GM23338 (cell line): ENCODE measurements around the gene IL26. TPM values are rescaled to one million over a fixed set of nuclear protein-coding genes. Genes with fewer than 3 reads are reported as not detected.

Experiments used
- ATAC-seq: fragments of 200-7000 bp; cut with Tn5 transposase; 3 replicates; pipeline ENCODE4 v1.9.1; 2020
- DNase-seq: peaks from one replicate; pipeline ENCODE4 v3.0.0-alpha.2; 2015; ENCODE audit warnings: low spot score
- H2AFZ ChIP-seq: fragments of 200-600 bp; sonication (generic); 2 replicates; pipeline ENCODE4 v1.8.0; 2016; ENCODE audit warnings: antibody characterized with exemption, mild to moderate bottlenecking, moderate library complexity
- H3F3A ChIP-seq: fragments of 200-600 bp; sonication (generic); replicated peaks from 2 replicates; pipeline ENCODE4 v1.8.0; 2017; ENCODE audit warnings: antibody characterized with exemption, mixed run types, low read depth
- H3K27ac ChIP-seq: fragments of 200-600 bp; sonication (generic); 2 replicates; pipeline ENCODE4 v1.6.1; 2016; ENCODE audit warnings: low read depth
- H3K27me3 ChIP-seq: fragments of 200-600 bp; sonication (generic); 2 replicates; pipeline ENCODE4 v1.8.0; 2016; ENCODE audit warnings: mild to moderate bottlenecking, mixed run types, moderate library complexity; ENCODE audit not compliant: insufficient read depth
- H3K36me3 ChIP-seq: fragments of 200-600 bp; sonication (generic); 2 replicates; pipeline ENCODE4 v1.8.0; 2016; ENCODE audit warnings: mild to moderate bottlenecking; ENCODE audit not compliant: insufficient read depth
- H3K4me1 ChIP-seq: fragments of 200-600 bp; sonication (generic); 2 replicates; pipeline ENCODE4 v1.8.0; 2016; ENCODE audit warnings: mild to moderate bottlenecking, moderate library complexity; ENCODE audit not compliant: insufficient read depth
- H3K4me2 ChIP-seq: fragments of 200-600 bp; sonication (generic); 2 replicates; pipeline ENCODE4 v1.7.1; 2017; ENCODE audit warnings: mixed run types
- H3K4me3 ChIP-seq: fragments of 200-600 bp; sonication (generic); 2 replicates; pipeline ENCODE4 v1.6.1; 2016; ENCODE audit warnings: mixed run types
- H3K79me2 ChIP-seq: fragments of 200-600 bp; sonication (generic); replicated peaks from 2 replicates; pipeline ENCODE4 v1.8.0; 2017; ENCODE audit warnings: mild to moderate bottlenecking; ENCODE audit not compliant: insufficient read depth
- H3K9me2 ChIP-seq: fragments of 200-600 bp; sonication (generic); 2 replicates; pipeline ENCODE4 v1.8.0; 2017; ENCODE audit not compliant: insufficient read depth
- H4K20me1 ChIP-seq: fragments of 200-600 bp; sonication (generic); replicated peaks from 2 replicates; pipeline ENCODE4 v1.8.0; 2017; ENCODE audit warnings: mild to moderate bottlenecking; ENCODE audit not compliant: insufficient read depth
- H3K27ac Mint-ChIP-seq: 2 replicates; pipeline ENCODE4 v1.8.0; 2020; ENCODE audit warnings: inconsistent platforms, mild to moderate bottlenecking, moderate library complexity, mixed read lengths
- H3K27me3 Mint-ChIP-seq: 3 replicates; pipeline ENCODE4 v1.8.0; 2022; ENCODE audit warnings: low read depth, mild to moderate bottlenecking, moderate library complexity, mixed read lengths, inconsistent platforms; ENCODE audit not compliant: insufficient read depth, poor library complexity
- H3K36me3 Mint-ChIP-seq: 3 replicates; pipeline ENCODE4 v1.8.0; 2021; ENCODE audit warnings: low read depth, mild to moderate bottlenecking, inconsistent platforms, moderate library complexity, mixed read lengths
- H3K4me1 Mint-ChIP-seq: 3 replicates; pipeline ENCODE4 v1.8.0; 2020; ENCODE audit warnings: mild to moderate bottlenecking, inconsistent platforms, mixed read lengths
- H3K4me3 Mint-ChIP-seq: 3 replicates; pipeline ENCODE4 v1.8.0; 2021; ENCODE audit warnings: moderate library complexity, mild to moderate bottlenecking, inconsistent platforms, mixed read lengths
- H3K9me3 Mint-ChIP-seq: 3 replicates; pipeline ENCODE4 v1.8.0; 2020; ENCODE audit warnings: moderate library complexity, mild to moderate bottlenecking, inconsistent platforms, mixed read lengths
- EZH2 ChIP-seq: fragments of 200-600 bp; sonication (generic); IDR thresholded peaks from one replicate; pipeline ENCODE4 v1.8.0; 2017; ENCODE audit warnings: antibody characterized with exemption, mild to moderate bottlenecking, low read depth; ENCODE audit not compliant: unreplicated experiment
- EZH2phosphoT487 ChIP-seq: fragments of 200-600 bp; sonication (generic); IDR thresholded peaks from one replicate; pipeline ENCODE4 v1.8.1; 2018; ENCODE audit warnings: antibody characterized with exemption; ENCODE audit not compliant: unreplicated experiment
- JUNB ChIP-seq: IDR thresholded peaks from one replicate; pipeline ENCODE4 v1.6.1; 2016; ENCODE audit warnings: antibody characterized with exemption; ENCODE audit not compliant: unreplicated experiment
- NANOG ChIP-seq: IDR thresholded peaks from 2 replicates; pipeline ENCODE4 v1.6.1; 2016; ENCODE audit warnings: antibody characterized with exemption, borderline replicate concordance
- POLR2AphosphoS5 ChIP-seq: IDR thresholded peaks from 2 replicates; pipeline ENCODE4 v1.6.1; 2016; ENCODE audit warnings: antibody characterized with exemption, low read depth
- STAT1 ChIP-seq: IDR thresholded peaks from one replicate; pipeline ENCODE4 v1.6.1; 2016; ENCODE audit warnings: antibody characterized with exemption; ENCODE audit not compliant: unreplicated experiment
- ZNF331 ChIP-seq: fragments of 250-450 bp; sonication (Bioruptor Pico); IDR thresholded peaks from 2 replicates; pipeline ENCODE4 v1.5.0; 2020; ENCODE audit warnings: low read depth, mild to moderate bottlenecking, moderate library complexity
- polyA plus RNA-seq: library from polyadenylated mRNA; unstranded; fragments of >200 nt; fragmentation: Nextera tagmentation; extraction: Ambion mirVana; gene quantifications from 2 replicates; pipeline ENCODE4 v1.2.1, GENCODE V29; 2016
- total RNA-seq: library from RNA; depleted of rRNA; stranded (reverse); fragments of >200 nt; shearing (Covaris generic); gene quantifications from 2 replicates; pipeline ENCODE4 v1.2.3, GENCODE V29; 2014
- TF ChIP-seq, protein P1 (sequence below): fragments of 250-450 bp; sonication (Bioruptor Pico); IDR thresholded peaks from 2 replicates; pipeline ENCODE4 v1.5.0; 2020; ENCODE audit warnings: mild to moderate bottlenecking, moderate library complexity
- TF ChIP-seq, protein P2 (sequence below): IDR thresholded peaks from 2 replicates; pipeline ENCODE4 v1.6.1; 2016; ENCODE audit warnings: antibody characterized with exemption
- TF ChIP-seq, protein P3 (sequence below), 2 experiments: fragments of 200-600 bp in 1 of 2; sonication (generic) in 1 of 2; conservative IDR thresholded peaks; 2 replicates each; pipeline versions ENCODE4 v1.5.1 to v1.6.1; 2016 to 2017; ENCODE audit warnings: antibody characterized with exemption in 2 of 2, low read depth in 2 of 2, mild to moderate bottlenecking in 2 of 2, moderate library complexity in 1 of 2

IL26 gene
- total and polyA plus RNA-seq, 2 experiments from 2014 or later, result not detected

DNA sequence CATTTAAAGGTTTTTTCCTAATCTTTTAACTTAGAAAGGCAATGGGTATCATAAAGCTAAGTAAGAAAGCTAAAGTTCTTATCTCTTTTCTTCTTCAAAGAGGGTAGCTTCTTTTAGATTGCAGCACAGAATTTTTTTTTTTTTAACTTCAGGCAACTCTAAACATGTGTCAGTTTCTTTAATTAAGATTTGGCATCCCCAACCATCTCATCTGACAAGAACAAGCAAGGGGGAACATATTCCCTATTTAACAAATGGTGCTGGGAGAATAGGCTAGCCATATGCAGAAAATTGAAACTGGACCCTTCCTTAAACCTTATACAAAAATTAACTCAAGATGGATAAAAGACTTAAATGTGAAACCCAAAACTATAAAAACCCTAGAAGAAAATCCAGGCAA, 51.8 kb downstream of the IL26 start (continued):
- TF ChIP-seq, protein P1, sequence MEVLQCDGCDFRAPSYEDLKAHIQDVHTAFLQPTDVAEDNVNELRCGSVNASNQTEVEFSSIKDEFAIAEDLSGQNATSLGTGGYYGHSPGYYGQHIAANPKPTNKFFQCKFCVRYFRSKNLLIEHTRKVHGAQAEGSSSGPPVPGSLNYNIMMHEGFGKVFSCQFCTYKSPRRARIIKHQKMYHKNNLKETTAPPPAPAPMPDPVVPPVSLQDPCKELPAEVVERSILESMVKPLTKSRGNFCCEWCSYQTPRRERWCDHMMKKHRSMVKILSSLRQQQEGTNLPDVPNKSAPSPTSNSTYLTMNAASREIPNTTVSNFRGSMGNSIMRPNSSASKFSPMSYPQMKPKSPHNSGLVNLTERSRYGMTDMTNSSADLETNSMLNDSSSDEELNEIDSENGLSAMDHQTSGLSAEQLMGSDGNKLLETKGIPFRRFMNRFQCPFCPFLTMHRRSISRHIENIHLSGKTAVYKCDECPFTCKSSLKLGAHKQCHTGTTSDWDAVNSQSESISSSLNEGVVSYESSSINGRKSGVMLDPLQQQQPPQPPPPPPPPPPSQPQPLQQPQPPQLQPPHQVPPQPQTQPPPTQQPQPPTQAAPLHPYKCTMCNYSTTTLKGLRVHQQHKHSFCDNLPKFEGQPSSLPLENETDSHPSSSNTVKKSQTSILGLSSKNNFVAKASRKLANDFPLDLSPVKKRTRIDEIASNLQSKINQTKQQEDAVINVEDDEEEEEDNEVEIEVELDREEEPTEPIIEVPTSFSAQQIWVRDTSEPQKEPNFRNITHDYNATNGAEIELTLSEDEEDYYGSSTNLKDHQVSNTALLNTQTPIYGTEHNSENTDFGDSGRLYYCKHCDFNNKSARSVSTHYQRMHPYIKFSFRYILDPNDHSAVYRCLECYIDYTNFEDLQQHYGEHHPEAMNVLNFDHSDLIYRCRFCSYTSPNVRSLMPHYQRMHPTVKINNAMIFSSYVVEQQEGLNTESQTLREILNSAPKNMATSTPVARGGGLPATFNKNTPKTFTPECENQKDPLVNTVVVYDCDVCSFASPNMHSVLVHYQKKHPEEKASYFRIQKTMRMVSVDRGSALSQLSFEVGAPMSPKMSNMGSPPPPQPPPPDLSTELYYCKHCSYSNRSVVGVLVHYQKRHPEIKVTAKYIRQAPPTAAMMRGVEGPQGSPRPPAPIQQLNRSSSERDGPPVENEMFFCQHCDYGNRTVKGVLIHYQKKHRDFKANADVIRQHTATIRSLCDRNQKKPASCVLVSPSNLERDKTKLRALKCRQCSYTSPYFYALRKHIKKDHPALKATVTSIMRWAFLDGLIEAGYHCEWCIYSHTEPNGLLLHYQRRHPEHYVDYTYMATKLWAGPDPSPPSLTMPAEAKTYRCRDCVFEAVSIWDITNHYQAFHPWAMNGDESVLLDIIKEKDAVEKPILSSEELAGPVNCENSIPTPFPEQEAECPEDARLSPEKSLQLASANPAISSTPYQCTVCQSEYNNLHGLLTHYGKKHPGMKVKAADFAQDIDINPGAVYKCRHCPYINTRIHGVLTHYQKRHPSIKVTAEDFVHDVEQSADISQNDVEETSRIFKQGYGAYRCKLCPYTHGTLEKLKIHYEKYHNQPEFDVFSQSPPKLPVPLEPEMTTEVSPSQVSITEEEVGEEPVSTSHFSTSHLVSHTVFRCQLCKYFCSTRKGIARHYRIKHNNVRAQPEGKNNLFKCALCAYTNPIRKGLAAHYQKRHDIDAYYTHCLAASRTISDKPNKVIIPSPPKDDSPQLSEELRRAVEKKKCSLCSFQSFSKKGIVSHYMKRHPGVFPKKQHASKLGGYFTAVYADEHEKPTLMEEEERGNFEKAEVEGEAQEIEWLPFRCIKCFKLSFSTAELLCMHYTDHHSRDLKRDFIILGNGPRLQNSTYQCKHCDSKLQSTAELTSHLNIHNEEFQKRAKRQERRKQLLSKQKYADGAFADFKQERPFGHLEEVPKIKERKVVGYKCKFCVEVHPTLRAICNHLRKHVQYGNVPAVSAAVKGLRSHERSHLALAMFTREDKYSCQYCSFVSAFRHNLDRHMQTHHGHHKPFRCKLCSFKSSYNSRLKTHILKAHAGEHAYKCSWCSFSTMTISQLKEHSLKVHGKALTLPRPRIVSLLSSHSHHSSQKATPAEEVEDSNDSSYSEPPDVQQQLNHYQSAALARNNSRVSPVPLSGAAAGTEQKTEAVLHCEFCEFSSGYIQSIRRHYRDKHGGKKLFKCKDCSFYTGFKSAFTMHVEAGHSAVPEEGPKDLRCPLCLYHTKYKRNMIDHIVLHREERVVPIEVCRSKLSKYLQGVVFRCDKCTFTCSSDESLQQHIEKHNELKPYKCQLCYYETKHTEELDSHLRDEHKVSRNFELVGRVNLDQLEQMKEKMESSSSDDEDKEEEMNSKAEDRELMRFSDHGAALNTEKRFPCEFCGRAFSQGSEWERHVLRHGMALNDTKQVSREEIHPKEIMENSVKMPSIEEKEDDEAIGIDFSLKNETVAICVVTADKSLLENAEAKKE (CRISPR knock-in tag), result no peak
- no peak for TF ChIP-seq STAT1
- TF ChIP-seq, protein P2, sequence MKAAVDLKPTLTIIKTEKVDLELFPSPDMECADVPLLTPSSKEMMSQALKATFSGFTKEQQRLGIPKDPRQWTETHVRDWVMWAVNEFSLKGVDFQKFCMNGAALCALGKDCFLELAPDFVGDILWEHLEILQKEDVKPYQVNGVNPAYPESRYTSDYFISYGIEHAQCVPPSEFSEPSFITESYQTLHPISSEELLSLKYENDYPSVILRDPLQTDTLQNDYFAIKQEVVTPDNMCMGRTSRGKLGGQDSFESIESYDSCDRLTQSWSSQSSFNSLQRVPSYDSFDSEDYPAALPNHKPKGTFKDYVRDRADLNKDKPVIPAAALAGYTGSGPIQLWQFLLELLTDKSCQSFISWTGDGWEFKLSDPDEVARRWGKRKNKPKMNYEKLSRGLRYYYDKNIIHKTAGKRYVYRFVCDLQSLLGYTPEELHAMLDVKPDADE, result no peak
- TF ChIP-seq NANOG, result no peak
- no peak for TF ChIP-seq EZH2
- TF ChIP-seq EZH2phosphoT487, result no peak
- no peak for TF ChIP-seq JUNB

DNA sequence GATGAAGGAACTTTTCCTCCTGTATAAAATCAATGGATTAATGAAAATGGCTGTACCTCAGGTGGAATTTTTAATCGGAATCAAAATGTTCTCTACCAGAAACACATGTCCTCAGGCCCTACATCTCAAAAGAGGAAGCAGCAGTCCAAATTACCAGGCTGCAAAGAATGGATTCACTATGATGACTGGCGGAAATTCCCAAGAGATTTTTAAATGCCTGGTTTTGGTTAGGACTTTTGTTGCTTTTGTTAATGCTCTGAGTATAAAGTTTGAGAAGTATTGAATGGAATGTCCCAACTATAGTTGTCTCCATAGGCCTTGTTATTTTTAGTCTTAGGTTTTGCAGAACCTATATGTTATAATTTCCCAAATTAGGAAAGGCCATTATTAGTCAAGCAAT, 54.9 kb downstream of the IL26 start:
- H3K27me3 Mint-ChIP-seq, result no peaks in the 10 kb centered on the region
- no peaks in the 10 kb centered on the region for H3K9me3 Mint-ChIP-seq
- ATAC-seq, result no peak
- TF ChIP-seq JUNB, result no peak
- TF ChIP-seq, protein P3, sequence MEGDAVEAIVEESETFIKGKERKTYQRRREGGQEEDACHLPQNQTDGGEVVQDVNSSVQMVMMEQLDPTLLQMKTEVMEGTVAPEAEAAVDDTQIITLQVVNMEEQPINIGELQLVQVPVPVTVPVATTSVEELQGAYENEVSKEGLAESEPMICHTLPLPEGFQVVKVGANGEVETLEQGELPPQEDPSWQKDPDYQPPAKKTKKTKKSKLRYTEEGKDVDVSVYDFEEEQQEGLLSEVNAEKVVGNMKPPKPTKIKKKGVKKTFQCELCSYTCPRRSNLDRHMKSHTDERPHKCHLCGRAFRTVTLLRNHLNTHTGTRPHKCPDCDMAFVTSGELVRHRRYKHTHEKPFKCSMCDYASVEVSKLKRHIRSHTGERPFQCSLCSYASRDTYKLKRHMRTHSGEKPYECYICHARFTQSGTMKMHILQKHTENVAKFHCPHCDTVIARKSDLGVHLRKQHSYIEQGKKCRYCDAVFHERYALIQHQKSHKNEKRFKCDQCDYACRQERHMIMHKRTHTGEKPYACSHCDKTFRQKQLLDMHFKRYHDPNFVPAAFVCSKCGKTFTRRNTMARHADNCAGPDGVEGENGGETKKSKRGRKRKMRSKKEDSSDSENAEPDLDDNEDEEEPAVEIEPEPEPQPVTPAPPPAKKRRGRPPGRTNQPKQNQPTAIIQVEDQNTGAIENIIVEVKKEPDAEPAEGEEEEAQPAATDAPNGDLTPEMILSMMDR (conservative IDR thresholded peaks at IDR 0.05; ENCODE audit: low read depth in 2 of 2), result no peak
- TF ChIP-seq EZH2, result no peak
- no peak for TF ChIP-seq ZNF331
- no peak for TF ChIP-seq POLR2AphosphoS5
- TF ChIP-seq STAT1, result no peak

More for the DNA sequence above, 54.9 kb downstream of the IL26 start:
- no peaks in the 10 kb centered on the region for H4K20me1 ChIP-seq
- H3K27ac Mint-ChIP-seq, result no peak overlapping the region
- peaks cover 2% of the 10 kb centered on the region; the same call in 1 of the 3 replicates for H3K4me1 Mint-ChIP-seq
- H3K79me2 ChIP-seq, result no peaks in the 10 kb centered on the region
- H2AFZ ChIP-seq, result no peak overlapping the region
- no peaks in the 10 kb centered on the region for H3K36me3 Mint-ChIP-seq
- H3K9me2 ChIP-seq, result no peaks in the 10 kb centered on the region; the same call in 1 of the 2 replicates
- H3K36me3 ChIP-seq, result no peaks in the 10 kb centered on the region
- H3K4me3 Mint-ChIP-seq, result no peak overlapping the region
- no peak overlapping the region for H3K4me2 ChIP-seq
- H3K27ac ChIP-seq, result no peak overlapping the region
- no peak overlapping the region for H3K4me3 ChIP-seq
- no peak for DNase-seq
- no peaks in the 10 kb centered on the region for H3K27me3 ChIP-seq
- H3K4me1 ChIP-seq, result no peaks in the 10 kb centered on the region
- no peaks in the 10 kb centered on the region for H3F3A ChIP-seq
